Measurements from ENCODE around the gene SLC28A3.

The SLC28A3 gene

GRCh38 chr9:84338792-84339191, 1.8 kb downstream of the SLC28A3 start:
- no peak for DNase-seq

GRCh38 chr9:84337252-84337651, 3.3 kb downstream of the SLC28A3 start:
- DNase-seq: no peak

GRCh38 chr9:84331119-84331809, 9.3 kb downstream of the SLC28A3 start:
- no peak for DNase-seq

- no peak for DNase-seq
These were observed 10.3 kb downstream of the SLC28A3 start for GRCh38 chr9:84330246-84330645.

- no peak for DNase-seq
These were observed 13.4 kb downstream of the SLC28A3 start for GRCh38 chr9:84327184-84327583.

GRCh38 chr9:84325347-84325973, 15.1 kb downstream of the SLC28A3 start:
- DNase-seq: no peak

- DNase-seq: no peak
These were observed 15.7 kb downstream of the SLC28A3 start for GRCh38 chr9:84324811-84325210.

- DNase-seq: no peak
These were observed 16.7 kb downstream of the SLC28A3 start for GRCh38 chr9:84323858-84324257.

GRCh38 chr9:84322828-84323227, 17.7 kb downstream of the SLC28A3 start:
- no peak for DNase-seq

- DNase-seq: no peak
These were observed 20.3 kb downstream of the SLC28A3 start for GRCh38 chr9:84320231-84320630.

GRCh38 chr9:84319632-84320031, 20.9 kb downstream of the SLC28A3 start:
- DNase-seq: no peak

GRCh38 chr9:84318981-84319380, 21.6 kb downstream of the SLC28A3 start:
- DNase-seq: no peak

GRCh38 chr9:84317563-84317962, 23.0 kb downstream of the SLC28A3 start:
- DNase-seq: no peak

- DNase-seq: peak; percentile 52
These were observed 25.2 kb downstream of the SLC28A3 start for GRCh38 chr9:84315278-84315877.

GRCh38 chr9:84314306-84314705, 26.3 kb downstream of the SLC28A3 start:
- DNase-seq: no peak

- DNase-seq: no peak
These were observed 29.7 kb downstream of the SLC28A3 start for GRCh38 chr9:84310883-84311282.

- DNase-seq: no peak
These were observed 34.9 kb downstream of the SLC28A3 start for GRCh38 chr9:84305497-84306131.

GRCh38 chr9:84304166-84304565, 36.4 kb downstream of the SLC28A3 start:
- no peak for DNase-seq

GRCh38 chr9:84303061-84303460, 37.5 kb downstream of the SLC28A3 start:
- no peak for DNase-seq

GRCh38 chr9:84301851-84302250, 38.7 kb downstream of the SLC28A3 start:
- no peak for DNase-seq

- no peak for DNase-seq
These were observed 40.3 kb downstream of the SLC28A3 start for GRCh38 chr9:84300271-84300670.

- DNase-seq: no peak
These were observed 43.3 kb downstream of the SLC28A3 start for GRCh38 chr9:84297162-84297821.

GRCh38 chr9:84296146-84296843, 44.3 kb downstream of the SLC28A3 start:
- no peak for DNase-seq
